ENCODE measurements around the gene PARN.

PARN gene

DNA sequence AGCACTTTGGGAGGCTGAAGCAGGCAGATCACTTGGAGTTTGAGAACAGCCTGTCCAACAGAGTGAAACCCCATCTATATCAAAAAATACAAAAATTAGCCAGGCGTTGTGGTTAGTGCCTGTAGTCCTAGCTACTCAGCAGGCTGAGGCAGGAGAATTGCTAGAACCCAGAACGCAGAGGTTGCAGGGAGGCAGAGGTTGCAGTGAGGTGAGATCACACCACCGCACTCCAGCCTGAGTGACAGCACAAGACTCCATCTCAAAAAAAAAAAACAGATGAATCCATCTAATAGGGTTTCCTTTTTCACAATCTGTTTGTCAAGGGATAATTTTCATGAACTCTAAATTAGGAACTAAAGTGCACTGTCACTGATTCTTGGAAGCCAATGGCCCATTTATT is 99.0 kb downstream of the PARN start:
- Mint-ChIP-seq H3K27ac (no peak overlapping the region), H3K4me3 (no peak overlapping the region), H3K36me3 (peaks cover 9% of the 10 kb centered on the region), H3K9me3 (peaks cover 3% of the 10 kb centered on the region), H3K4me1 (no peaks in the 10 kb centered on the region)
- ATAC-seq (no peak), DNase-seq (ENCODE audit: low spot score in 2 of 2) (no peak)

DNA sequence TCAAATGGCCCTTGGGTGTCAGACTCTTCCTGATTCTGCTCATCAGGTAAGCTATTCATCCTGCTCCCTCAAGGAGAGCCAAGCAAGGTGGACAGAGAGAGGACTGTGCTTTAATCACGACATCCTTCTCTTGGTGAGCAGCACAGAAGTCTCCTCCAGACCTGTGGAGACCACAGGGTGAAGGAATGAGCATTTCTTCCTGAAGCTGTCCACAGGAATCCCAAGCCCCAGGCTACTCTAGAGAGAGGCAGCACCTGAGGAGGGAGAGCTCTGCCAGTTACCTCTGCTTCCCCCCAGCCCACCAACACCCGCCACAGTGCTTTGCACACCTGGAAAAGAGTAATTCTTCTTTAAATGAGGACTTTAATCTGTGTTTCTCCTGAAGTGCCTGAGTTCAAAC is 100.0 kb downstream of the PARN start:
- Mint-ChIP-seq H3K4me3 (no peak overlapping the region), H3K4me1 (no peaks in the 10 kb centered on the region)

GRCh38 chr16:14529010-14529669 is 100.9 kb downstream of the PARN start:
- H3K4me1 Mint-ChIP-seq = no peaks in the 10 kb centered on the region
- no peak overlapping the region for H3K4me3 Mint-ChIP-seq
- H3K9me3 Mint-ChIP-seq = peaks cover 3% of the 10 kb centered on the region
- peak overlapping the region; percentile 34 for H3K27ac Mint-ChIP-seq
- ATAC-seq = no peak
- DNase-seq (ENCODE audit: low spot score in 2 of 2) = no peak
- H3K36me3 Mint-ChIP-seq = peaks cover 17% of the 10 kb centered on the region

More for the DNA sequence above, 100.0 kb downstream of the PARN start:
- no peak for DNase-seq (ENCODE audit: low spot score in 2 of 2)
- peaks cover 17% of the 10 kb centered on the region for H3K36me3 Mint-ChIP-seq
- no peak overlapping the region for H3K27ac Mint-ChIP-seq
- no peak for ATAC-seq
- peaks cover 3% of the 10 kb centered on the region for H3K9me3 Mint-ChIP-seq

GRCh38 chr16:14528306-14528705 is 101.8 kb downstream of the PARN start:
- no peak for ATAC-seq
- no peaks in the 10 kb centered on the region for H3K4me1 Mint-ChIP-seq
- H3K4me3 Mint-ChIP-seq = no peak overlapping the region
- no peak for DNase-seq (ENCODE audit: low spot score in 2 of 2)
- H3K27ac Mint-ChIP-seq = no peak overlapping the region
- H3K9me3 Mint-ChIP-seq = no peaks in the 10 kb centered on the region
- peaks cover 17% of the 10 kb centered on the region for H3K36me3 Mint-ChIP-seq

DNA sequence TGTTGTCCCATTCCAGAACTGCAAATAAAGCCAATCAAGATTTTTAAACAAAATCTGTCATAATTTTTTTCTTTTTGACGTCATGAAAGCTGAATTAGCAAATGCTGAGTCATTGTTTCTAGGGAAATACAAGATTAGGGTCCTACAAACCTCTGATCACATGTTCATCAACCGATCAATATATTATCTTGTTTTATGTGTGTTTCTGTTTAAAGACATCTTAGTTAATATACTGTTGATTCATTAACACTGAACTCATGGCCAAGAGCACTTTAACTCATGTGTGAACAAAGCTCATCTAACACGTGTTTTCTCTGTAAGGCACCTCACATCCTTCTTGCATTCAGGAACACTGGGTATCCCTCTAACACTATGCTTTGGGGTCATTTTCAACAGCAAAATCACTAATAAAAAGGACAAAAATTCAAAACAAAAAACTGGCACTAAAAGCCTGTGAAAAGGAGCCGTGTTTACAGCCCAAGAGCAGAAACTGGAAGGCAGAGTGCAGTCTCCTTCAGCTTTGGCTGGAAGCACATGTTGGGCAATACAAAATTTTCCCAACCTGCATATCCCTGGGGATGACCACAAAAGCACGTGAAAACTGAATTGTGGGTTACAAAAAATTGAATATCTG is 102.5 kb downstream of the PARN start:
- Mint-ChIP-seq H3K9me3 (no peaks in the 10 kb centered on the region), H3K4me1 (peaks cover under 1% of the 10 kb centered on the region), H3K4me3 (no peak overlapping the region), H3K36me3 (peaks cover 17% of the 10 kb centered on the region), H3K27ac (no peak overlapping the region)
- ATAC-seq (no peak), DNase-seq (ENCODE audit: low spot score in 2 of 2) (no peak)

DNA sequence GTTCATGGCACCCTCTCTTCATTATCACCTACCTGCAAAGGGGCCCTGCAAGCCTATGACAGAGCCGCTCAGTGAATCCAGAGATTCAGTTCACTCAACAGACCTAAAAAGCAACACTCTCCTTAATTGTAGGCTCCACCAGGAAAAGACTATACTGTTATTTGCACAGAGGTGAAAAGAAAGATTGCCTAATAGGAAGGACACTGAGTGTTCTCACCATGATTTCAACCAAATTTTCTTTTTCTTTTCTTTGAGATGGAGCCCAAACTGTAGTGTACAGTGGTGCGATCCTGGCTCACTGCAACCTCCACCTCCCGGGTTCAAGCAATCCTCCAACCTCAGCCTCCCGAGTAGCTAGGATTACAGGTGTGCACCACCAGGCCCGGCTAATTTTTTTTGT is 104.5 kb downstream of the PARN start:
- H3K36me3 Mint-ChIP-seq = peaks cover 12% of the 10 kb centered on the region
- H3K27ac Mint-ChIP-seq = no peak overlapping the region
- DNase-seq (ENCODE audit: low spot score in 2 of 2) (no peak), ATAC-seq (no peak)
- H3K9me3 Mint-ChIP-seq = no peaks in the 10 kb centered on the region
- H3K4me1 Mint-ChIP-seq = peaks cover 6% of the 10 kb centered on the region
- no peak overlapping the region for H3K4me3 Mint-ChIP-seq

GRCh38 chr16:14524979-14525378 is 105.1 kb downstream of the PARN start:
- no peak overlapping the region for H3K27ac Mint-ChIP-seq

DNA sequence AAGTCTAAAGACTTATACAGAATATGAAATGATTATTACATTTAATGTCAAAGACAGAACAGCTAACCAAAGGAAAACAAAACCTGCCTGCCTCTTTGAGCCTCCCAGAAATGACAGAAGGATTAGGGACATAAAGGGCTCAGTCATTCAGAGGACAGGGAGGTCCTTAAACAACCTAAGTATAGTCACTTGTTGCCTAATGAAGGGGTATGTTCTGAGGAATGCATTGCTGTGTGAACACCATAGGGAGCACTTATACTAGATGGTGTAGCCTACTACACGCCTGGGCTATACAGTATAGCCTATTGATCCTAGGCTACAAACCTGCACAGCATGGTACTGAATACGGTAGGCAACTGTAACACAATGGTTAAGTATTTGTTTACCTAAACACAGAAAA is 106.4 kb downstream of the PARN start:
- Mint-ChIP-seq H3K4me3 (no peak overlapping the region), H3K9me3 (no peaks in the 10 kb centered on the region), H3K4me1 (peaks cover 6% of the 10 kb centered on the region), H3K27ac (peak overlapping the region; percentile 64), H3K36me3 (peaks cover 8% of the 10 kb centered on the region)
- DNase-seq (ENCODE audit: low spot score in 2 of 2) = no peak
- no peak for ATAC-seq

More at GRCh38 chr16:14524979-14525378, 105.1 kb downstream of the PARN start:
- Mint-ChIP-seq H3K4me3 (no peak overlapping the region), H3K9me3 (no peaks in the 10 kb centered on the region), H3K4me1 (peaks cover 6% of the 10 kb centered on the region), H3K36me3 (peaks cover 8% of the 10 kb centered on the region)
- ATAC-seq = no peak
- no peak for DNase-seq (ENCODE audit: low spot score in 2 of 2)

- peaks cover 6% of the 10 kb centered on the region for H3K4me1 Mint-ChIP-seq
- no peak for ATAC-seq
- no peaks in the 10 kb centered on the region for H3K9me3 Mint-ChIP-seq
- H3K4me3 Mint-ChIP-seq = no peak overlapping the region
- peaks cover 8% of the 10 kb centered on the region for H3K36me3 Mint-ChIP-seq
- DNase-seq (ENCODE audit: low spot score in 2 of 2) = no peak
- H3K27ac Mint-ChIP-seq = peak overlapping the region; percentile 10
Observed at GRCh38 chr16:14522671-14523070, 107.4 kb downstream of the PARN start.

- Mint-ChIP-seq H3K4me1 (peaks cover 6% of the 10 kb centered on the region), H3K4me3 (no peak overlapping the region), H3K9me3 (no peaks in the 10 kb centered on the region), H3K27ac (no peak overlapping the region), H3K36me3 (peaks cover 5% of the 10 kb centered on the region)
- ATAC-seq (no peak), DNase-seq (ENCODE audit: low spot score in 2 of 2) (no peak)
Observed at GRCh38 chr16:14520753-14521152, 109.3 kb downstream of the PARN start.

DNA sequence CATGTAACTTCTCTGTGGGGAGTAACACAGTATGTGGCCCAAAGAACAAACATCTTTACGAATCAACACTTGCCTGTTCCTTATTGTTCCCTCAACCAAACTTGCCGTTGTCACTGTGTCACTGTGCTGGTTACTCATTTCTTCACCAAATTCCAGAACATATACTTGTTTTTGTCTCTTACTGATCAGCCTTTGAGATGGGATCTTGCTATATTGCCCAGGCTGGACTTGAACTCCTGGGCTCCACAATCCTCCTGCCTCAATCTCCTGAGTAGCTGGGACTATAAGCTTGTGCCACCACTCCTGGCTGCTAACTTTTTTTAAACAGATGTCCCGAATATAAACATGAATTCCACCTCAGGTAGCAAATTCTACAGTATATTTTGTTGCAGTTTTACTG is 115.1 kb downstream of the PARN start:
- ATAC-seq (no peak), DNase-seq (ENCODE audit: low spot score in 2 of 2) (no peak)
- H3K27ac Mint-ChIP-seq = no peak overlapping the region
- H3K36me3 Mint-ChIP-seq = no peaks in the 10 kb centered on the region
- no peak overlapping the region for H3K4me3 Mint-ChIP-seq
- H3K4me1 Mint-ChIP-seq = no peaks in the 10 kb centered on the region
- H3K9me3 Mint-ChIP-seq = no peaks in the 10 kb centered on the region

DNA sequence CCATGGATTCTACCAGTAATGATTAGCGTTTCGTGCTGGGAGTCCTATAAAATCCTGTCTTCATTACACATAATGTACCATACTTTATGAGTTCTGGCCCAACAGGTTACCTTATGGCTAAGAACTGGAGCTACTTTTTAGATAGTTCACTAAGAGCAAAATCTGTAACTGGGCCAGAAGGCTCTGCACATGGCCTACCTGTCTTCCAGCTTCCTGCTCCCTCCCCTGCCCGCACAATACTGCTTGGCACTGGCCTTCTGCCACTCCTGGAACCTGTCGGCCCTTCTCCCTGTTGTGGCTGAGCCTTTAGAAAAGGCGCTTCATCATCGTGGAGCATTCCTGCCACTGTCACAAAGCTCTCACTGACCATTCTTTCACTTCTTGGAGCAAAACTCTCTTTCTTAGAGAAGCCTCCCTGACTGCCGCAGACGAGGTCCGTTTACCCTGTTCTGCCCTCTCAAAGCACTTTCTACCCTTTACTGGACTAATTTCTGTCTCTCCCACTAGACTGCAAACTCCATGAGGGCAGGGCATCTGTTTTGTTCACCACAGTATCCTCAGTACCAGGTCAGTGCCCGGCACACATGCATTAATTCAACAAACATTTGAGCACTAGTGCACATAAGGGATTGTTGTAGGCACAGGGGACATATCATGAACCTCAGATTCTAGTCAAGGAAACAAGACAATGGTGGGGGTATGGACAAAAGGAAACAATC is 116.5 kb downstream of the PARN start:
- no peaks in the 10 kb centered on the region for H3K36me3 Mint-ChIP-seq
- H3K4me1 Mint-ChIP-seq = no peaks in the 10 kb centered on the region
- no peaks in the 10 kb centered on the region for H3K9me3 Mint-ChIP-seq
- ATAC-seq (no peak), DNase-seq (ENCODE audit: low spot score in 2 of 2) (no peak)
- H3K4me3 Mint-ChIP-seq = no peak overlapping the region
- H3K27ac Mint-ChIP-seq = no peak overlapping the region

DNA sequence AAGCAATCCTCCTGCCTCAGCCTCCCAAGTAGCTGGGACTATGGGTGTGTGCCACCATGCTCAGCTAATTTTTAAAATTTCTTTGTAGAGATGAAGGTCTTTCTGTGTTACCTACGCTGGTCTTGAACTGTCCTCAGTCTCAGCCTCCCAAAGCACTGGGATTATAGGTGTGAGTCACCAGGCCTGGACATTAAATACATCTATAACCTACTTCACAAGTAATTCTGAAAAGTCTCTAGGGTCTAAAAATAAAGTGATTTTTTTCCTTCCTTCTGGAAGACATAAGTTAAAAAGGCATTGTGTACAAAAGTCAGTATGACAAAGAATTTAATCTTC is 118.3 kb downstream of the PARN start:
- H3K9me3 Mint-ChIP-seq = no peaks in the 10 kb centered on the region
- H3K4me1 Mint-ChIP-seq = no peaks in the 10 kb centered on the region
- ATAC-seq (no peak), DNase-seq (ENCODE audit: low spot score in 2 of 2) (no peak)
- no peak overlapping the region for H3K4me3 Mint-ChIP-seq
- H3K36me3 Mint-ChIP-seq = peaks cover 4% of the 10 kb centered on the region
- H3K27ac Mint-ChIP-seq = no peak overlapping the region

GRCh38 chr16:14510939-14511799 is 118.9 kb downstream of the PARN start:
- Mint-ChIP-seq H3K4me1 (peaks cover 2% of the 10 kb centered on the region), H3K36me3 (peaks cover 9% of the 10 kb centered on the region), H3K27ac (peak overlapping the region; percentile 3), H3K9me3 (no peaks in the 10 kb centered on the region), H3K4me3 (no peak overlapping the region)
- no peak for ATAC-seq
- DNase-seq (ENCODE audit: low spot score in 2 of 2) = no peak

DNA sequence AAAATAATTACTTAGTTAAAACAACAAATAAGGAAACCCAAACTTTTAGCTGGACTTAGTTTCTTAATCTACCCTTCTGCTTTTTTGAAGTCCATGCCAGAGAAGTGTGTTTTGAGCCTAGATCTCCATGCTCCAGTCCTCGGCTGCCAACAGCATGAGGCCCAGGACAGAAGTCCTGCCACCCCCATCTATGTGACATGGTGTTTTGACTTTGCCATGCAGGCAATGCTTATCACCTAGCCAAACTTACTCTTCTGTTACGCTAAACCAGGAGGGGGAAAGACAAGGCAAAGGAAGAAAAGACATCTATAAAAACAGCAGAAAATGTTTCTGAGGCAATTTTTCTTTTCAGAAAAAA is 119.5 kb downstream of the PARN start:
- Mint-ChIP-seq H3K4me3 (no peak overlapping the region), H3K27ac (no peak overlapping the region), H3K9me3 (no peaks in the 10 kb centered on the region), H3K36me3 (peaks cover 9% of the 10 kb centered on the region), H3K4me1 (peaks cover 8% of the 10 kb centered on the region)
- DNase-seq (ENCODE audit: low spot score in 2 of 2) = no peak
- ATAC-seq = no peak
